Measurements from ENCODE around the gene HELZ2. TPM values are rescaled to one million over a fixed set of nuclear protein-coding genes. Genes with fewer than 3 reads are reported as not detected.

HELZ2 gene
- total RNA-seq, 1 experiment from 2014 or later = 27.5 TPM

DNA sequence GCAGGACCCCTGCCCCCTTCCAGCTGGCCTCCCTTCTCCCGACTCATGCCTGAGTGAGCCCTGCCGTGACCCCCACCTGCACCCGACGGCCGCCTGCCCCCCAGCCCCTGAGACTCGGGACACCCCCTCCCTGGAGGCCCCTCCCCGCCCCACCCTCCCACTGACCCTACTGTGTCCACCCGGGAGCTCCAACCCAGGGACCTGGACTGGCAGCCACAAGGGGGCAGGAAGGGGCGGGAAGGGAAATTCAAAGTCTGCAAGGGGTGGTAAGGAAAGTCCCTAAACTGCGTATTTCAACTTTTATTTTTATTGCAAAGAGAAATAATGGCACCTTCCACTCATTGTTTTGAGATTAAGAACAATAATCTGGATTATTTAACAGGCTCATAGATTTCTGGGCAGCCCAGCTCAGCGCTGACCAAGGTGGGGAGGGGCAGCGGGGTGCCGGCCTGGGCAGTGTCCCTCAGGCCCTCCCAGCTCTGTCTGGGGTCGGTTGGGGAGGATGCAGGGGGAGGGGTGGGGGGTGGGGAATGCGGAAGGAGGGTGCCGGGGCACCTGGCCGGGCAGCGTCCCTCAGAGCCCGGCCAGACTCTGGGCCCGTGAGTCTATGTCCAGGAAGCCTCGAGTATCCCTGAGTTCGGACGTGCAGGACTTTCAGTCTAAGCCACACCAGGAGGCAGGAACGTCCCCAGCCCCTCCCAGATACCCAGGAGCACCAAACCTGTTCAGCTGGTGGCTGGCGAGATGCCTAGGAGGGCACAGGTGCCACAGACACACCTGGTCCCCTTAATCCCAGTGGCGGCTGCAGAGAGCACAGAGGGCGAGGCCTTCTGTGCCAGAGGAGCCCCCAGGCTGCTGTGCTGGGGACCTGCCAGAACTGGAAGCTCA, 35.6 kb downstream of the HELZ2 start:
- Mint-ChIP-seq H3K27ac (no peak overlapping the region), H3K27me3 (ENCODE audit: low read depth) (no peaks in the 10 kb centered on the region), H3K9me3 (no peaks in the 10 kb centered on the region), H3K36me3 (no peaks in the 10 kb centered on the region), H3K4me1 (0 out of 2 replicates have a peak, but pooled peaks cover 2% of the 10 kb centered on the region), H3K4me3 (peak overlapping the region; percentile 49; the same call in 1 of the 2 replicates)
- TF ChIP-seq CTCF (IDR thresholded peaks at IDR 0.05) (peak; percentile 20; the same call in 1 of the 2 replicates), FOXP1 (CRISPR knock-in tag; IDR thresholded peaks at IDR 0.05; ENCODE audit: borderline replicate concordance) (no peak), SOX15 (CRISPR knock-in tag; IDR thresholded peaks at IDR 0.05) (no peak)
- ATAC-seq = peak; percentile 31
- DNase-seq (ENCODE audit: low spot score) = peak; percentile 62
- POLR2A ChIA-PET = interaction anchor here (1.4 kb wide), 2 partner anchors 14 to 317 kb away, joined by 3 to 4 read pairs; no protein-coding TSS in a partner anchor
- CTCF ChIA-PET = interaction anchor here (0.6 to 5.0 kb wide), 85 partner anchors 8 to 754 kb away, joined by 3 to 81 read pairs (median 4); partner anchors contain the start of genes ARFRP1, GMEB2, HELZ2 and PPDPF

DNA sequence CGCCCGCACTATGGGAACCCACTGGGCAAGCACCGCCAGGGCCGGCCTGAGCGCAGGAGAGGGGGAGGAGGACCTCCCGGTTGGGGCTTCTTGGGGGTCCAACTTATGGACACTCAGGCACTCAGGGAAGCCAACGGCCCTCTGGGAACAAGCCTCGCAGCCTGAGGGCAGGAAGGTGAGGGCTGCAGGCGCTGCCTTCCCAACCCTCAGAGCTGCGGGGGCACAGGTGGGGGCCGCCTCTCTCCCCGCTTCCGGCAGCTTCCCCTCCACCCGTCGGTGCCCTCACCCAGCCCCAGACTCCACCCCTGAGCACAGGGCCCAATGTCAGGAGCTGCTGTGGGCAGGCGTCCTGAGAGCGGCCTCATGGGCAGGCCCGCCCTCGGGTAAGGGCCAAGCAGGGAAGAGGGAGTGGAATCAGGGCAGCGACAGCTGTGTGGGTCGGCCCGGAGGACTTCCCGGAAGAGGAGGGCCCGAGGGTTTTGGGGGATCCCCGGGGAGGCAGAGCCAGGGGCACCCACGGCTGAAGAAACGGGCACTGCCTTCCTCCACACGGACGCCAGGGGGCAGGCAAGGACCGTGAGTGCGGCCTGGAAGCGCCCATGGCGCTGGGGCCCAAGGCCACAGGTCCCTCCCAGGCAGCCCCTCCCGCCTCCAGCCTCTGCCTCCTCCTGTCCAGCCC, 36.4 kb downstream of the HELZ2 start:
- Mint-ChIP-seq H3K27me3 (ENCODE audit: low read depth) (no peaks in the 10 kb centered on the region), H3K36me3 (no peaks in the 10 kb centered on the region), H3K27ac (no peak overlapping the region), H3K4me1 (0 out of 2 replicates have a peak, but pooled peaks cover 2% of the 10 kb centered on the region), H3K9me3 (no peaks in the 10 kb centered on the region), H3K4me3 (peak overlapping the region; percentile 49)
- peak; percentile 84 for ATAC-seq
- ChIA-PET POLR2A (interaction anchor here (1.4 kb wide), 2 partner anchors 15 to 318 kb away, joined by 3 to 4 read pairs; no protein-coding TSS in a partner anchor), CTCF (interaction anchor here (0.6 to 5.0 kb wide), 76 partner anchors 8 to 754 kb away, joined by 3 to 81 read pairs (median 5); partner anchors contain the start of genes ARFRP1, GMEB2, HELZ2 and PPDPF)
- peak; percentile 87 for DNase-seq (ENCODE audit: low spot score)
- TF ChIP-seq, protein P1, sequence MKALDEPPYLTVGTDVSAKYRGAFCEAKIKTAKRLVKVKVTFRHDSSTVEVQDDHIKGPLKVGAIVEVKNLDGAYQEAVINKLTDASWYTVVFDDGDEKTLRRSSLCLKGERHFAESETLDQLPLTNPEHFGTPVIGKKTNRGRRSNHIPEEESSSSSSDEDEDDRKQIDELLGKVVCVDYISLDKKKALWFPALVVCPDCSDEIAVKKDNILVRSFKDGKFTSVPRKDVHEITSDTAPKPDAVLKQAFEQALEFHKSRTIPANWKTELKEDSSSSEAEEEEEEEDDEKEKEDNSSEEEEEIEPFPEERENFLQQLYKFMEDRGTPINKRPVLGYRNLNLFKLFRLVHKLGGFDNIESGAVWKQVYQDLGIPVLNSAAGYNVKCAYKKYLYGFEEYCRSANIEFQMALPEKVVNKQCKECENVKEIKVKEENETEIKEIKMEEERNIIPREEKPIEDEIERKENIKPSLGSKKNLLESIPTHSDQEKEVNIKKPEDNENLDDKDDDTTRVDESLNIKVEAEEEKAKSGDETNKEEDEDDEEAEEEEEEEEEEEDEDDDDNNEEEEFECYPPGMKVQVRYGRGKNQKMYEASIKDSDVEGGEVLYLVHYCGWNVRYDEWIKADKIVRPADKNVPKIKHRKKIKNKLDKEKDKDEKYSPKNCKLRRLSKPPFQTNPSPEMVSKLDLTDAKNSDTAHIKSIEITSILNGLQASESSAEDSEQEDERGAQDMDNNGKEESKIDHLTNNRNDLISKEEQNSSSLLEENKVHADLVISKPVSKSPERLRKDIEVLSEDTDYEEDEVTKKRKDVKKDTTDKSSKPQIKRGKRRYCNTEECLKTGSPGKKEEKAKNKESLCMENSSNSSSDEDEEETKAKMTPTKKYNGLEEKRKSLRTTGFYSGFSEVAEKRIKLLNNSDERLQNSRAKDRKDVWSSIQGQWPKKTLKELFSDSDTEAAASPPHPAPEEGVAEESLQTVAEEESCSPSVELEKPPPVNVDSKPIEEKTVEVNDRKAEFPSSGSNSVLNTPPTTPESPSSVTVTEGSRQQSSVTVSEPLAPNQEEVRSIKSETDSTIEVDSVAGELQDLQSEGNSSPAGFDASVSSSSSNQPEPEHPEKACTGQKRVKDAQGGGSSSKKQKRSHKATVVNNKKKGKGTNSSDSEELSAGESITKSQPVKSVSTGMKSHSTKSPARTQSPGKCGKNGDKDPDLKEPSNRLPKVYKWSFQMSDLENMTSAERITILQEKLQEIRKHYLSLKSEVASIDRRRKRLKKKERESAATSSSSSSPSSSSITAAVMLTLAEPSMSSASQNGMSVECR (CRISPR knock-in tag; IDR thresholded peaks at IDR 0.05; ENCODE audit: borderline replicate concordance) = no peak
- TF ChIP-seq, protein P2, sequence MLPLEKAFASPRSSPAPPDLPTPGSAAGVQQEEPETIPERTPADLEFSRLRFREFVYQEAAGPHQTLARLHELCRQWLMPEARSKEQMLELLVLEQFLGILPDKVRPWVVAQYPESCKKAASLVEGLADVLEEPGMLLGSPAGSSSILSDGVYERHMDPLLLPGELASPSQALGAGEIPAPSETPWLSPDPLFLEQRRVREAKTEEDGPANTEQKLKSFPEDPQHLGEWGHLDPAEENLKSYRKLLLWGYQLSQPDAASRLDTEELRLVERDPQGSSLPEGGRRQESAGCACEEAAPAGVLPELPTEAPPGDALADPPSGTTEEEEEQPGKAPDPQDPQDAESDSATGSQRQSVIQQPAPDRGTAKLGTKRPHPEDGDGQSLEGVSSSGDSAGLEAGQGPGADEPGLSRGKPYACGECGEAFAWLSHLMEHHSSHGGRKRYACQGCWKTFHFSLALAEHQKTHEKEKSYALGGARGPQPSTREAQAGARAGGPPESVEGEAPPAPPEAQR (CRISPR knock-in tag; IDR thresholded peaks at IDR 0.05) = no peak
- TF ChIP-seq SP1 (CRISPR knock-in tag; conservative IDR thresholded peaks at IDR 0.05) (peak; percentile 64; the same call in 1 of the 2 replicates), NR1H2 (CRISPR knock-in tag; IDR thresholded peaks at IDR 0.05) (no peak), ELF4 (CRISPR knock-in tag; IDR thresholded peaks at IDR 0.05; ENCODE audit: low read depth) (no peak), RORB (CRISPR knock-in tag; IDR thresholded peaks at IDR 0.05) (no peak), ZNF423 (CRISPR knock-in tag; IDR thresholded peaks at IDR 0.05) (peak; percentile 93), ZNF425 (CRISPR knock-in tag; conservative IDR thresholded peaks at IDR 0.05) (no peak), MAX (CRISPR knock-in tag; IDR thresholded peaks at IDR 0.05) (0 out of 2 replicates have a peak, but pooled peaks have one; percentile 45), MYBL2 (CRISPR knock-in tag; IDR thresholded peaks at IDR 0.05) (peak; percentile 40; the same call in 1 of the 2 replicates), GABPB1 (CRISPR knock-in tag; IDR thresholded peaks at IDR 0.05) (peak; percentile 35; the same call in 1 of the 2 replicates), SMAD3 (CRISPR knock-in tag; IDR thresholded peaks at IDR 0.05; ENCODE audit: borderline replicate concordance) (no peak), IRF2 (CRISPR knock-in tag; IDR thresholded peaks at IDR 0.05; ENCODE audit: borderline replicate concordance, low read depth) (no peak), CTCF (IDR thresholded peaks at IDR 0.05) (peak; percentile 93)
- TF ChIP-seq, protein P3, sequence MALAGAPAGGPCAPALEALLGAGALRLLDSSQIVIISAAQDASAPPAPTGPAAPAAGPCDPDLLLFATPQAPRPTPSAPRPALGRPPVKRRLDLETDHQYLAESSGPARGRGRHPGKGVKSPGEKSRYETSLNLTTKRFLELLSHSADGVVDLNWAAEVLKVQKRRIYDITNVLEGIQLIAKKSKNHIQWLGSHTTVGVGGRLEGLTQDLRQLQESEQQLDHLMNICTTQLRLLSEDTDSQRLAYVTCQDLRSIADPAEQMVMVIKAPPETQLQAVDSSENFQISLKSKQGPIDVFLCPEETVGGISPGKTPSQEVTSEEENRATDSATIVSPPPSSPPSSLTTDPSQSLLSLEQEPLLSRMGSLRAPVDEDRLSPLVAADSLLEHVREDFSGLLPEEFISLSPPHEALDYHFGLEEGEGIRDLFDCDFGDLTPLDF (CRISPR knock-in tag; IDR thresholded peaks at IDR 0.05) = no peak
